ENCODE measurements around the gene TMEM174.

Gene TMEM174

DNA sequence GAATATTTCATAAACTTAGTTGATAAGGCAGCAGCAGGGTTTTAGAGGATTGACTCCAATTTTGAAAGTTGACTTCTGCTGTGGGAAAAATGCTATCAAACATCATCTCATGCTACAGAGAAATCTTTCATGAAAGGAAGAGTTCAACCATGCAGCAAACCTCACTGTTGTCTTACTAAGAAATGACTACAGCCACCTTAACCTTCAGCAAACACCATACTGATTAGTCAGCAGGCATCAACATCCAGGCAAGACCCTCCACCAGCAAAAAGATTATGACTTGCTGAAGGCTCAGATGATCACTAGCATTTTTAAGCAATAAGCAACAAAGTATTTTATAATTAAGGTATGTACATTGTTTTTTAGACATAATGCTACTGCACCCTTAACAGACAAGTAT is 7.6 kb downstream of the TMEM174 start:
- no peak overlapping the region for H3K4me3 ChIP-seq (ENCODE audit: low read length)
- TF ChIP-seq, protein P1, sequence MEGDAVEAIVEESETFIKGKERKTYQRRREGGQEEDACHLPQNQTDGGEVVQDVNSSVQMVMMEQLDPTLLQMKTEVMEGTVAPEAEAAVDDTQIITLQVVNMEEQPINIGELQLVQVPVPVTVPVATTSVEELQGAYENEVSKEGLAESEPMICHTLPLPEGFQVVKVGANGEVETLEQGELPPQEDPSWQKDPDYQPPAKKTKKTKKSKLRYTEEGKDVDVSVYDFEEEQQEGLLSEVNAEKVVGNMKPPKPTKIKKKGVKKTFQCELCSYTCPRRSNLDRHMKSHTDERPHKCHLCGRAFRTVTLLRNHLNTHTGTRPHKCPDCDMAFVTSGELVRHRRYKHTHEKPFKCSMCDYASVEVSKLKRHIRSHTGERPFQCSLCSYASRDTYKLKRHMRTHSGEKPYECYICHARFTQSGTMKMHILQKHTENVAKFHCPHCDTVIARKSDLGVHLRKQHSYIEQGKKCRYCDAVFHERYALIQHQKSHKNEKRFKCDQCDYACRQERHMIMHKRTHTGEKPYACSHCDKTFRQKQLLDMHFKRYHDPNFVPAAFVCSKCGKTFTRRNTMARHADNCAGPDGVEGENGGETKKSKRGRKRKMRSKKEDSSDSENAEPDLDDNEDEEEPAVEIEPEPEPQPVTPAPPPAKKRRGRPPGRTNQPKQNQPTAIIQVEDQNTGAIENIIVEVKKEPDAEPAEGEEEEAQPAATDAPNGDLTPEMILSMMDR (conservative IDR thresholded peaks at IDR 0.05; ENCODE audit: low read length), result no peak
- no peak for DNase-seq (ENCODE audit: low read depth)

DNA sequence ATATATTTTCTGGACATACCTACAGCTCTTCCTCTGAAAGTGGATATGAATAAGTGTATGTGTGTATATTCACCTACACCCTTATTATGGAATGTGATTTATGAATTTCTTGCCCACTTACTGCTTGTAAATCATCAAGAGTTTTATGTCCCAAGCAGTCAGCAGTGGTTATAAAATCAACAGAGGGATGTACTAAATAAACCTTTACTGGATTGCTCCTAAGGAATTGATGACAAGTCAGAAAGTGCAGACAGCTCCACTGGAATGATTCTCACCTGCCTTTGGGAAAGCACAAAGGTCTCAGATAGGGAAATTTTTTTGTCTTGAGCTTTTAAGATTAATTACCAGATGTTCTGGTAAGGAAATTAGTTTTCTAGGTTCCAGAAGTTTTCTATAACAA is 9.3 kb downstream of the TMEM174 start:
- no peak for DNase-seq (ENCODE audit: low read depth)
- no peak overlapping the region for H3K4me3 ChIP-seq (ENCODE audit: low read length)
- TF ChIP-seq, protein P1 (conservative IDR thresholded peaks at IDR 0.05; ENCODE audit: low read length), result no peak

DNA sequence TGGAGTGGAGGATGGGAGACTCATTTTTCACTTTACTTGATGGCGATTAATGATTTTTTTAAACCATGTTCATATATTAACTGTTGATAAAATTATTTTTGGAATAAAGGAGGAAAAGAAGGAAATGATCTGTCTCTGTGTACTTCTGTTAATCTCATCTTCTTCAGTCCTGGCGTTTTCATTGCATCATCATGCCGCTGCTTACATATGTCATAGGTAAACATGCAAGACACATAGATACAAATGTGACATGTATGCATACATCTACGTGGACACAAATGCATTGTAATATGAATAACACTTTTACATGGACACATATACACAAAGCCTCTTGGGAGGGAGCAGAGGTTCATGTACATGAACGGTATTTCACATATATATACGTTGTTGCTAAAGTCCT is 10.0 kb downstream of the TMEM174 start:
- TF ChIP-seq, protein P1 (conservative IDR thresholded peaks at IDR 0.05; ENCODE audit: low read length), result no peak
- no peak for DNase-seq (ENCODE audit: low read depth)
- no peak overlapping the region for H3K4me3 ChIP-seq (ENCODE audit: low read length)

DNA sequence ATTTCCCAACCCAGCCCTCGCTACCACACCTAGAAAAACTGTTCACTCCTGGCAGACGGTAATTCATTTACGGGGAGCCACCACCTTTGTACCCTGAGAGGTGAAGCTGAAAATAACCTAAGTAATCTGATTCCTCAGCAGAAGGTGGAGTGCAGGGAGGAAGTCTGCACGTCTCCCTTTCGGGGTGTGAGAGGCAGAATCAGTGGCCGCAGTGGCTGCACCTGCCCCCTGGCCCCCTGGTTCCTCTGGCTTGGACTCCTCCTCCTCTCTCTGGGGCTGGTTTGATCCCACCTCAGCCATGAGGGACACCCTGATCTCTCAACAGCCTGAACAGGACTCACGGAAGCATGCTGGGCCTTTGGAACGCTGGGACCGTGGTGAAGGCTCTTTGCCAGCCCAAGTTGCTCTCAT is 10.5 kb downstream of the TMEM174 start:
- no peak overlapping the region for H3K4me3 ChIP-seq (ENCODE audit: low read length)
- no peak for DNase-seq (ENCODE audit: low read depth)
- TF ChIP-seq, protein P1 (conservative IDR thresholded peaks at IDR 0.05; ENCODE audit: low read length), result no peak

DNA sequence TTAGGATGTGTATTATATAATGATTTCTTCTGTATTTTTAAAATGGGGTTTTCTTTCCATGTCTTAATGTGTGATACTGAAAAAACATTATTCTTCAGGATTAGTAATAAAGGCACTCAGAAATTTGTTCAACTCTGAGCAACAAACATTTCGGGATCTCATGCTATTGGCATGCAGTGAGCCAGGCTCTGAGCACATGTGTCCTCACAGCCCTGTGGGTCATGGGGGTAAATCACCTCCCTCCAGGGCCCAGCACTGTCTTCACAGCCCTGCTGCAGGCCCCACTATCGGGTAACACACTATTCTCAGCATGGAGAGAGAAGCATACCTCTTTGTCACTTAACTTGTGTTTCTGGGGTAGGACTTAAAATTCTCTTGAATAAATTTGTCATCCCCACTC is 14.0 kb downstream of the TMEM174 start:
- no peak overlapping the region for H3K4me3 ChIP-seq (ENCODE audit: low read length)
- DNase-seq (ENCODE audit: low read depth), result peak; percentile 64
- TF ChIP-seq, protein P1 (conservative IDR thresholded peaks at IDR 0.05; ENCODE audit: low read length), result no peak

DNA sequence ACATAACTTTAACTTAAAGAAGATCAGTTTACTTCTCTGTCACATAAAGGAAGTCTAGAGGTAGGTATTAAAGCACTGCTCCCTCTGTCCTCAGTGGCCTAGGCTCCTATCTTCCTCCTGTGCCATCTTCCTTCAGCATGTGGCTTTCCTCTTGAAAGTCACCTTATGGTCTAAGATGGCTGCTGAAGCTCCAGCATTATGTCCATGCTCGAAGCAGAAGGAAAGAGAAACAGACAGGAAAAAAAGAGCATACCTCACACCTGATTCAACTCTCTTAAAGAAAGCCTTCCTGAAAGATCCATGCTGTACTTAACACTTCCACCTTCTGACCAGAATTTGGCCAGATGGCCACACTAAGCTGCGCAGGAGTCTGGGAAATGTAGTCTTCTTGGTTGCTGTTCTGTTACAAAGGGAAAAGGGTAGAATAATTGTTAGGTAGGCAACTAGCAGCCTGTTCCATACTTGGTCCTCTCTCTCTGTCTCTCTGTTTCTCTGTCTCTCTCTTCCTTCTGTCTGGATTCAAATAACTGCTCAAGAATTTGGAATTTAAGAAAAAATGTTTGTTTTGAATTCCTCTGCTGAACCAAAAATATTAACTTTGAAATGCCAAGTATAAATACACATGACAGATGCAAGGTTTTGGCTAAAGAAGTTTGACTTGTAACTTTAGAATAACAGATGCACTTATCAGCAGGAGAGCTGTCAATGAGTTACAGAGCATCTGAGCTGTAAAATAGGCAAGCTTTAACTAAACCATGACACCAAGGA is 16.0 kb downstream of the TMEM174 start:
- DNase-seq (ENCODE audit: low read depth), result peak; percentile 97
- H3K4me3 ChIP-seq (ENCODE audit: low read length), result 0 out of 2 replicates have a peak overlapping the region, but pooled peaks have one; percentile 2
- TF ChIP-seq, protein P1 (conservative IDR thresholded peaks at IDR 0.05; ENCODE audit: low read length), result no peak

DNA sequence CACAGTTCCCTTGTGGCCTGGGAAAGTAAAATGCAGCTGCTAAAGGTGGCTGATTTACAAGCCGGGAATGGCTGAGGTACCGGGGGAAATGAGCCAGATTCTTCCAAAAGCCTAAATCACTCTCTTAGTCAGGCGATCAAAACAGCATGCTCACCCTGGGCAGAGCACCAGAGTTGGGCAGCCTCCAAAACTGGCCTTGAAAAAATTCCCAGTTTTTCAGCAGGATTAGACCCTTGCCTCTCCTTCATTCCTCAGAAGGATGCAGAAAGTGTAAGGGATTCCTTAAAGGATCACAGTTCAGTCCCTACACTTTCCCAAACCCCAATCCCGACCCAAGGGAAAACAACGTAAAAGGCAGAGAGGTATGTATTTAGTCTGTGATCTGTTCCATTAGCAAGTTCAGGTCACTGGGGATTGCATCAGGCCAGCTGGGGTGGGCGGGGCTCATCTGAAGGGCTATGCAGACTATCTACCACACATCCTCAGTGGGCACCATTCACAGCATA is 16.9 kb downstream of the TMEM174 start:
- H3K4me3 ChIP-seq (ENCODE audit: low read length), result no peak overlapping the region
- TF ChIP-seq, protein P1 (conservative IDR thresholded peaks at IDR 0.05; ENCODE audit: low read length), result no peak
- peak; percentile 96 for DNase-seq (ENCODE audit: low read depth)
